Activated T-helper 2 cell treated with anti-CD3 and anti-CD28 coated beads, Interferon-gamma antibody, Interleukin-2, Interleukin-4, amounts not matched to agents 10 μg/mL and 5 μg/mL and 100 μg/mL, durations not matched to agents 14 hours and 24 hours and 36 hours (primary cell): ENCODE results near the gene CRELD2. TPM values are rescaled to one million over a fixed set of nuclear protein-coding genes. Genes with fewer than 3 reads are reported as not detected.

Experiments used
- DNase-seq: peaks from one replicate; pipeline ENCODE4 v3.0.0; 2021; ENCODE audit warnings: low spot score
- H3K27ac Mint-ChIP-seq: one replicate; pipeline ENCODE4 v1.8.0; 2021; ENCODE audit warnings: mixed read lengths
- H3K27me3 Mint-ChIP-seq: one replicate; pipeline ENCODE4 v1.8.0; 2021; ENCODE audit warnings: low read depth, mixed read lengths
- H3K36me3 Mint-ChIP-seq: one replicate; pipeline ENCODE4 v1.8.0; 2021; ENCODE audit warnings: low read depth, mixed read lengths
- H3K4me1 Mint-ChIP-seq: one replicate; pipeline ENCODE4 v1.8.0; 2021; ENCODE audit warnings: low read depth, mixed read lengths
- H3K4me3 Mint-ChIP-seq: one replicate; pipeline ENCODE4 v1.8.0; 2021; ENCODE audit warnings: low read depth, mild to moderate bottlenecking, moderate library complexity, mixed read lengths
- H3K9me3 Mint-ChIP-seq: one replicate; pipeline ENCODE4 v1.8.0; 2021; ENCODE audit warnings: mixed read lengths
- intact Hi-C: fragments of 100-400 bp; cut with micrococcal nuclease; formaldehyde crosslinking; loops from one replicate; pipeline ENCODE4 v1.15.1; 2023
- total RNA-seq: library from RNA; stranded (reverse); gene quantifications from 2 replicates; pipeline ENCODE4 v1.2.3, GENCODE V29; 2022

Gene CRELD2
- total RNA-seq, 1 donor from 2014 or later = 49.9 TPM

DNA sequence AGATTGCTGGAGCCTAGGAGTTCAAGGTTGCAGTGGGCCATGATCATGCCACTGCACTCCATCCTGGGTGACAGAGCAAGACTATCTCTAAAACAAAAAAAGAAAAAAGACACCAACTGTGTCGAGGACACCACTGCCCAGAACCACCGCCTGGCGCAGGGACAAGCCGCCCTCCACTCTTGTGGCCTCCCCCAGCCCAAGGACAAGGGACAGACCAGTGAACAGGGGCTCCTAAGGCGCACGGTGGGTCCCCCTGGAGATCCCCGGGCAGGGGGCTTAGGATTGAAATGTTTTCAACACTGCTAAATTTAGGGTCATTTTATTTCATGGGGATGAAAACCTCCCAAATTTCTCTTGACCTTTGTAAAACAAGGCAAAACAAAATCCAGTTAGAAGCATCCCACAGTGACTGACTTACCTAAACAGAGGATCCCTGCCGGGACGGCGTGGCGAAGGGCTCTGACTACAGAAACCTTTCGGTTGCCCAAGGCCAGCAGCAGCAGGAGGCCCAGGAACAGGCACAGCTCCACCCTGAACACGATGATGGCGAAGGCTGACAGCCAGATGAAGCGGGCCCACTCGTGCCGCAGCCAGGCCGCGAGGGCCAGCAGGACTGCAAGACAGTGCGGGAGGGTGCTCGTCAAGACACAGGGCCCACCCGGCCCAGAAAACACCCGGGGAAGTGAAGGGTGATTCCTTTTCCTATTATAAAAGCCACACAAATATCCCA is 8.8 kb upstream of the CRELD2 start:
- intact Hi-C loops = no loop called here
- Mint-ChIP-seq H3K27ac (no peak overlapping the region), H3K36me3 (peaks cover 40% of the 10 kb centered on the region), H3K27me3 (no peaks in the 10 kb centered on the region), H3K4me1 (no peaks in the 10 kb centered on the region), H3K4me3 (no peak overlapping the region), H3K9me3 (no peaks in the 10 kb centered on the region)
- no peak for DNase-seq

DNA sequence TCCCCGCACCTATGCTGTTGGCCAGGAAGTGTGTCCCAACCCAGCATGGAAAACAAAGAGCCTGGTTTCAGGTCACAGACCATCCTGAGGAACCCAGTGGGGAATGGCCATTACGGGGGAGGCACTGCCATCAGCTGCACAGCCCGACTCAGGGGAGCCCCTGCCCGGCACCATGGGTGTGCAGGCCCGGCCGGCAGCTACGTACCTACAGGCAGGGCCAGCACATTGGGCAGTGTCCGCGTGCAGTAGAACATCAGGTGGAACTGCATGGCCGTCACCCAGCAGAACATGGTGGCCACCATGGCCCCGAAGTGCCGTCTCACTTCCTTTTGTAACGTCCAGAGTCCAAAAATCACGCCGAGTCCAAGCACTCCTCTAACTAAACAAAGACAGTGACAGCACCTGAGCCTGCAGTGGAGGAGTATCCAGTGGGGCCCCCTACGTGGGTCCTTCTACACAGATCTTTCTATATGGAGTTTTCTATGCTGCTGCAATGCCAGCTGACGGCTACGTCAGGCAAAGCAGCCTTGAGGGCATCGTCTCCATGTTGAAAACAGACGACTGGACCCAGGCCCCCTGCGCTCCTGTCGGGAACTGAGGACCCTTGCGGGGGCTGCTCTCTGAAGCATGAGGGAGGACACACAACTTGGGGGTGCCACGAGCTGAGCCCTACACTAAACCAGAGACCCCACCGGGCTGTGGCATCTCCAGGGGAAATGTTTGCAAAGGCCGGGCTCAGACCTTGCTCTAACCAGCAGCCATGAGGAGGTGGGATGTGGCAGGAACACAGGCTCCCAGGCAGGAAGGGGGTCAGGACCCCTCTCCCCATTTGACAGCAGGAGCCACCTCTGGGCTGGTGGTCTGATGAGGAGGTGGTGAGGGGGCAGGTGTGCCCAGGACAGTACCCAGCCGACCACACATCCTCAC is 7.9 kb upstream of the CRELD2 start:
- no peak for DNase-seq
- intact Hi-C loops = no loop called here
- Mint-ChIP-seq H3K36me3 (peaks cover 36% of the 10 kb centered on the region), H3K27ac (no peak overlapping the region), H3K27me3 (no peaks in the 10 kb centered on the region), H3K9me3 (no peaks in the 10 kb centered on the region), H3K4me1 (no peaks in the 10 kb centered on the region), H3K4me3 (no peak overlapping the region)

DNA sequence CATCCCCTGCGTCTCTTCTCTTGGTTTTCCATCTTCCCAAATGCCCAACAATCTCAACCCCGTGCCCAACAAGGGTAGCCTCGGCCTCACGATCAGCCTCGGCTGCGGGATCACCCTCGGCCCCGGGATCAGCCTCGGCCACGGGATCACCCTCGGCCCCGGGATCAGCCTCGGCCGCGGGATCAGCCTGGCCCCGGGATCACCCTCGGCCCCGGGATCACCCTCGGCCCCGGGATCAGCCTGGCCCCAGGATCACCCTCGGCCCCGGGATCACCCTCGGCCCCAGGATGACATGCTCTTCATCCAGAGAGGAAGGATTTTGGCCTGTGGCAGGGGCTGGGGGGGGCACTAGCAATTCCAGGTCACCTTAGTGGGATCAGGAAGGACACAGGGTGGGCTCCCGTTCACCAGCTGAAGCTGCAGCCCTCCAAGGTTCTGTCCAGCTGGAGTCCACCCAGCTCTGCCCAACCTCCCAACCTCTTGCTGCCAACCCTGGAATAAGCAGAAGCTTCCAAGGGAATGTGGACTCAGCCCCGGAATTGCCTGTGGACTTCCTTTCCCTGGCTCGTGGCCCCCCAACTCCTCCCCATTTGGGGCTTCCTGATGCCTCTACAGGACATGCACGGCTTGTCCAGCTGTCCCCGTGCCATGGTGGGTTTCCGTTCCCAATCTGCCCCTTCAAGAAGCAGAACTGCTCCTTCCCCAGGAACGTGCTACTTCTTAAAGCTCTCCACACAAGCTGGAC is 6.4 kb upstream of the CRELD2 start:
- Mint-ChIP-seq H3K27ac (no peak overlapping the region), H3K27me3 (no peaks in the 10 kb centered on the region), H3K4me1 (peaks cover 4% of the 10 kb centered on the region), H3K4me3 (no peak overlapping the region), H3K36me3 (peaks cover 31% of the 10 kb centered on the region), H3K9me3 (no peaks in the 10 kb centered on the region)
- intact Hi-C loops = no loop called here
- DNase-seq = no peak

GRCh38 chr22:49913026-49913425 is 5.4 kb upstream of the CRELD2 start:
- no peak overlapping the region for H3K27ac Mint-ChIP-seq
- no peak overlapping the region for H3K4me3 Mint-ChIP-seq
- H3K9me3 Mint-ChIP-seq = no peaks in the 10 kb centered on the region
- H3K36me3 Mint-ChIP-seq = peaks cover 22% of the 10 kb centered on the region
- intact Hi-C loops = no loop called here
- no peak for DNase-seq
- peaks cover 7% of the 10 kb centered on the region for H3K4me1 Mint-ChIP-seq
- no peaks in the 10 kb centered on the region for H3K27me3 Mint-ChIP-seq

GRCh38 chr22:49913446-49913845 is 5.0 kb upstream of the CRELD2 start:
- H3K27ac Mint-ChIP-seq = no peak overlapping the region
- no peaks in the 10 kb centered on the region for H3K9me3 Mint-ChIP-seq
- intact Hi-C loops = no loop called here
- peaks cover 22% of the 10 kb centered on the region for H3K36me3 Mint-ChIP-seq
- no peak for DNase-seq
- no peaks in the 10 kb centered on the region for H3K27me3 Mint-ChIP-seq
- H3K4me1 Mint-ChIP-seq = peaks cover 7% of the 10 kb centered on the region
- no peak overlapping the region for H3K4me3 Mint-ChIP-seq

- Mint-ChIP-seq H3K27me3 (no peaks in the 10 kb centered on the region), H3K27ac (no peak overlapping the region), H3K36me3 (peaks cover 14% of the 10 kb centered on the region), H3K4me1 (peaks cover 7% of the 10 kb centered on the region), H3K4me3 (no peak overlapping the region), H3K9me3 (no peaks in the 10 kb centered on the region)
- DNase-seq = no peak
- intact Hi-C loops = no loop called here
These were observed 4.2 kb upstream of the CRELD2 start for GRCh38 chr22:49914256-49914655.

GRCh38 chr22:49915610-49916009 is 2.8 kb upstream of the CRELD2 start:
- DNase-seq = no peak
- H3K27ac Mint-ChIP-seq = no peak overlapping the region
- H3K36me3 Mint-ChIP-seq = peaks cover 8% of the 10 kb centered on the region
- H3K9me3 Mint-ChIP-seq = no peaks in the 10 kb centered on the region
- intact Hi-C loops = loop anchor here (5.0 kb wide), 2 partner anchors 43 to 148 kb away; no protein-coding TSS in a partner anchor
- H3K27me3 Mint-ChIP-seq = no peaks in the 10 kb centered on the region
- peaks cover 17% of the 10 kb centered on the region for H3K4me1 Mint-ChIP-seq
- H3K4me3 Mint-ChIP-seq = no peak overlapping the region

GRCh38 chr22:49916831-49917230 is 1.6 kb upstream of the CRELD2 start:
- H3K36me3 Mint-ChIP-seq = peaks cover 8% of the 10 kb centered on the region
- H3K4me1 Mint-ChIP-seq = peaks cover 17% of the 10 kb centered on the region
- DNase-seq = no peak
- intact Hi-C loops = loop anchor here (5.0 kb wide), 2 partner anchors 45 to 150 kb away; no protein-coding TSS in a partner anchor
- no peaks in the 10 kb centered on the region for H3K27me3 Mint-ChIP-seq
- no peak overlapping the region for H3K27ac Mint-ChIP-seq
- H3K4me3 Mint-ChIP-seq = peak overlapping the region; percentile 87
- no peaks in the 10 kb centered on the region for H3K9me3 Mint-ChIP-seq

GRCh38 chr22:49918911-49919881 is 762 bp downstream of the CRELD2 start:
- Mint-ChIP-seq H3K4me1 (peaks cover 20% of the 10 kb centered on the region), H3K9me3 (no peaks in the 10 kb centered on the region), H3K27me3 (no peaks in the 10 kb centered on the region), H3K4me3 (peak overlapping the region; percentile 67), H3K27ac (no peak overlapping the region), H3K36me3 (peaks cover 16% of the 10 kb centered on the region)
- intact Hi-C loops = loop anchor here (1.0 to 5.0 kb wide), 4 partner anchors 41 to 152 kb away; partner anchors contain the start of genes PIM3 and ZBED4
- no peak for DNase-seq

DNA sequence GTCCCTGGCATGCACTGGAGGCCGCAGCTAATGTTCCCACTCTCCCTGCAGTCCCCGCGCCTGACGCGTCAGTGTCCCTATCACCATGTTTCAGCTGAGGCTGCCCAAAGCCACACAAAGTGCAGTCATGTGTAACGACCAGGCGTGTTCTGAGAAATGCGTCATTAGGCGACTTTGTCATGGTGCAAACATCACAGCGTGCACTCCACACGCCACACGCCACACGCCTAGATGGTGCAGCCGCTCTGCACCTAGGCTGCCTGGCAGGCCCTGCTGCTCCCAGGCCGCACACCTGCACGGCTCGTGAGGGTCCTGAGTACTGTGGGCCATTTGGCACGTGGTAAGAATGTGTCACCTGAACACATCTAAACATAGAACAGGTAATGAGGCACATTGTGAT is 2.4 kb downstream of the CRELD2 start:
- Mint-ChIP-seq H3K4me3 (no peak overlapping the region), H3K9me3 (no peaks in the 10 kb centered on the region), H3K27ac (no peak overlapping the region), H3K36me3 (peaks cover 23% of the 10 kb centered on the region), H3K4me1 (peaks cover 27% of the 10 kb centered on the region), H3K27me3 (no peaks in the 10 kb centered on the region)
- no peak for DNase-seq
- intact Hi-C loops = no loop called here

DNA sequence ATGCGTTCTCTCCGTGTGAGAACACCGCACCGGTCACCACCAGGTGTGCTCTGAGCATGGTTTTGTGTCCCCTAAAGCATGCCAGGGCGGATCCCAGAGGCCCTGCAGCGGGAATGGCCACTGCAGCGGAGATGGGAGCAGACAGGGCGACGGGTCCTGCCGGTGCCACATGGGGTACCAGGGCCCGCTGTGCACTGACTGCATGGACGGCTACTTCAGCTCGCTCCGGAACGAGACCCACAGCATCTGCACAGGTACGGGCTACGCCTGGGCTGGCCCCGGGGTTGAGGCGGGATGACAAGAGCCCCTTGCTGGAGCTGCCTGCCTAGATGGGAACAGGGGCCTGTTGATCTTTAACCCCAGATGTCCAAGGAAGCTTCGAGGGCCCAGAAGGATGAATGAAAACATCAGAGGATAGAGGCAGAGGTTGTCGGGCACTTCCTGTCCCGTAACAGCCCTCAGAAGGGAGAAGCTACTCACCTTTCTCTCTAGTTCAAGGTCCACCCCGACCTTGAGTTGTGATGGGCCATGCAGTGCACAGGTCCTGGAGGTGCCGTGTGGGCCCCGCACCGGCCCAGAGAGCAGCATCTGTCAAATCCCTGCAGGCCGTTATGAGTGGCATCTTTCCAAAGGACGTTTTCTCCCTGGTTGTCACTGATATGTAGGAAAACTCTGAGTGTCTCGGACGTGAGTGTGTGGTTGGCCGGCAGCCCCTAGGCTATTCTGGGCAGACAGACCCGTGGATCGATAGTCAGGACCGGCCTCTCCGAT is 3.3 kb downstream of the CRELD2 start:
- H3K27ac Mint-ChIP-seq = no peak overlapping the region
- H3K27me3 Mint-ChIP-seq = no peaks in the 10 kb centered on the region
- H3K36me3 Mint-ChIP-seq = peaks cover 23% of the 10 kb centered on the region
- DNase-seq = no peak
- H3K4me1 Mint-ChIP-seq = peaks cover 31% of the 10 kb centered on the region
- intact Hi-C loops = no loop called here
- no peaks in the 10 kb centered on the region for H3K9me3 Mint-ChIP-seq
- no peak overlapping the region for H3K4me3 Mint-ChIP-seq
